Regular cardiac myocyte (primary cell): ENCODE measurements around the gene AS3MT. TPM values are rescaled to one million over a fixed set of nuclear protein-coding genes. Genes with fewer than 3 reads are reported as not detected.

Experiments
- total RNA-seq: library from RNA; depleted of rRNA; stranded (reverse); fragments of >200 nt; gene quantifications from 2 replicates; pipeline ENCODE4 v1.2.3, GENCODE V29; 2014

Gene AS3MT, protein sequence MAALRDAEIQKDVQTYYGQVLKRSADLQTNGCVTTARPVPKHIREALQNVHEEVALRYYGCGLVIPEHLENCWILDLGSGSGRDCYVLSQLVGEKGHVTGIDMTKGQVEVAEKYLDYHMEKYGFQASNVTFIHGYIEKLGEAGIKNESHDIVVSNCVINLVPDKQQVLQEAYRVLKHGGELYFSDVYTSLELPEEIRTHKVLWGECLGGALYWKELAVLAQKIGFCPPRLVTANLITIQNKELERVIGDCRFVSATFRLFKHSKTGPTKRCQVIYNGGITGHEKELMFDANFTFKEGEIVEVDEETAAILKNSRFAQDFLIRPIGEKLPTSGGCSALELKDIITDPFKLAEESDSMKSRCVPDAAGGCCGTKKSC
- 7.3 and 7.5 TPM in 2 replicates for total RNA-seq

DNA sequence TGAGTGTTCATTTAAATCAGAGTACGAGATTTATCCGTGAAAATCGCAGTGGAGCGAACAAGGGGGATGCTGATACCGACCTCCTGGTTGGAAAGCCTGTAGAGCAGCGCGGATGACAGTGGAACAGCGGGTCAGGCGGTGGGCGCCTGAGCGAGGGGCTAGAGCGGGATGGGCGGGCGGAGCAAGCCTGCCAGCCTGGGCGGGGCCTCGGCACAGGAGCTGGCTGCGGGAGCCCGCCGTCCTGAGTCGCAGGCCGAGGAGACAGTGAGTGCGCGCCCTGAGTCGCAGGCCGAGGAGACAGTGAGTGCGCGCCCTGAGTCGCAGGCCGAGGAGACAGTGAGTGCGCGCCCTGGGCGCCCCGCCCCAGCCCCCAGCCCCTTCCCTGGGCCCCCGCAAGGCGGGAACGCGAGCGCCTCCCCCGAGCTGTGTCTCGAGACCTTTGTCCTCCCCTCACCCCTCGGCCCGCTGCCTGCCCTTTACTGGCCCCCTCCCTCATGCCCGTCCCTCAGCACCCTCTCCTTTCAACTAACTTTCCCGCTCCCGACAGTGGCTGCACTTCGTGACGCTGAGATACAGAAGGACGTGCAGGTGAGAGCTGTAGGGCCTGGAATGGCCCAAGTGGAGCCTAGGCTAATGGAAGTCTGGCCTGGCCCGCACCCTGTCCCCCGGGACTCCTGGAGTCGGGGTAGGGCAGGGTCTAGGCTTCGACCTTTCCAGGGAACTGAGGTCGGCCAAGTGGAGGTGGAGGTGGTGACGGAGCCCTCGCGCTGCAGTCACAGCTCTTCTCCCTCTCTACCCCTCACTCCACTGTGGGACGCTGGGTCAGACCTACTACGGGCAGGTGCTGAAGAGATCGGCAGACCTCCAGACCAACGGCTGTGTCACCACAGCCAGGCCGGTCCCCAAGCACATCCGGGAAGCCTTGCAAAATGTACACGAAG, at the start of gene AS3MT:
Gene AS3MT (plus strand): TSS at position 213 of the 941 bp plus-strand sequence. CDS start 123 bp downstream, at position 336.

DNA sequence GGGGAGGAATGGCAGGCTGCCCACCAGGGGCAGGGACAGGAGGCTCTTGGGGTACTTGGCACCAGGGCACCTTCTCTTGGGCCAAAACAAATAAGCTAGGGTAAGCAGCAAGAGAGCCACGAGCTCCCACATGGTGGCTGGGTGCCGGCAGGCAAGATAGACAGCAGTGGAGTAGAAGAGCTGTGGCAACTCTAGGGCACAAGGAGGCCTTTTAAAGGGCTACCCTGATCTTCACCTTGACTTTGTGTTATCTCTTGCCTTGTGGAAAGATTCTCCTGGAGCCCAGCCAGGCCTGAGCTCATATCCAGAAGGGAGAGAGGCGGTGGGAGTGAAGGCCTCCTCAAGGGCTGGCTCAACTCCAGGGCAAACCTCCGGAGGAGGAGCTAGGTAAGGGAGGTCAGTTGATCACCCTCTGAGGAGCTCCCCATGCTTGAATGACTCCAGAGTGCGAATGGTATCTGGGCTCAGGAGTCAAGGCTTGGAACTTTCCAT, 32.0 kb upstream of the AS3MT start, which contains the start of gene CYP17A1:
Gene CYP17A1 (minus strand): TSS at position 184 of the 492 bp plus-strand sequence. CDS start 52 bp downstream, at position 132.

DNA sequence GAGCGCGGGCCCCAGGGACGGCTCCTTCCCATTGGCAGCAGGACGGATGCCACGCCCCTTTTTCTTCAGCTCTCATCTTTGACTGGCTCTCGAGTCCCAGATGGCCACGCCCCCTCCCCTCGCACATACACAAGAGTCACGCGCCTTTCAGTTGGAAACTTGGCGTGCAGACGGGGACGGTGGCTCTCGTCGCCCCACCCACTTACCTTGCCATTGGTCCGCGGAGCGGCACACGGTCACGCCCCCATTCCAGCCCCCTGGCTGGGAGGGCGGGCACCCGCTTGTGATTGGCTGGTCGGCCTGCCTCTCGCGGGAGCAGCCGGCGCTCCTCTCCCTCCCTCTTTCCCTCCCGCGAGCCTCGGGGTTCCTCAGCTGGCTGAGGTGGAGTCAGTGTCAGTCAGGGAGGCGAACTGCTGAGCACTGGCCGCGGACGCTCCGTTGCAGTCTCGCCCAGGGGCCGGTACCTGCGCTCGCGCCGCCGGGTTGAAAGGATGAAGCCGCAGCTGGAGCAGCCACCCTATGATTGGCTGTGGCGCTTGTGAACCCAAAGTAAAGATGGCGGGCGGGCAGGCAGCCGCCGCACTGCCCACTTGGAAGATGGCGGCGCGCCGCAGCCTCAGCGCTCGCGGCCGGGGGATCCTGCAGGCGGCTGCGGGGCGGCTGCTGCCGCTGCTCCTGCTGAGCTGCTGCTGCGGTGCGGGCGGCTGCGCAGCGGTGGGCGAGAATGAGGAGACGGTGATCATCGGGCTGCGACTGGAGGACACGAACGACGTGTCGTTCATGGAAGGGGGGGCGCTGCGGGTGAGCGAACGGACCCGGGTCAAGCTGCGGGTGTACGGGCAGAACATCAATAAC, 48.9 kb downstream of the AS3MT start, which contains the start of gene CNNM2:
Gene CNNM2 (plus strand): TSS at position 333 of the 855 bp plus-strand sequence. CDS start 187 bp downstream, at position 520.

Other genes starting within 250 kb of the AS3MT start
- 61.4 and 99.5 TPM in 2 replicates for gene TRIM8, start 225.0 kb upstream of the AS3MT start, total RNA-seq
- 6.2 and 11.5 TPM in 2 replicates for gene ARL3, start 155.1 kb upstream of the AS3MT start, total RNA-seq
- gene SFXN2, start 154.8 kb upstream of the AS3MT start, total RNA-seq, result 5.6 and 7.5 TPM in 2 replicates
- gene WBP1L, start 125.5 kb upstream of the AS3MT start, total RNA-seq, result 61.9 and 65.1 TPM in 2 replicates
- not detected in 2 replicates for gene CYP17A1, start 32.1 kb upstream of the AS3MT start, total RNA-seq
- gene BORCS7, start 15.2 kb upstream of the AS3MT start, total RNA-seq, result 12.5 and 17.2 TPM in 2 replicates
- gene CNNM2, start 48.8 kb downstream of the AS3MT start, total RNA-seq, result 4.0 and 9.0 TPM in 2 replicates